ENCODE measurements around the gene TF.
"Not testable (repeated sequence)": the region's sequence is repeated elsewhere in the genome, so short reads cannot be mapped to it uniquely, and the experiment has no call there.

The TF gene

GRCh38 chr3:133745981-133746711 lies at the start of gene TF:
Gene TF (plus strand): TSS chr3:133746393. CDS start chr3:133746441, 48 bp downstream.
- in situ Hi-C loops (cut with MboI; ENCODE audit: low sequenced_read_pairs) = no loop called here

- in situ Hi-C loops (cut with MboI; ENCODE audit: low sequenced_read_pairs) = no loop called here
Observed at GRCh38 chr3:133697960-133698359, 48.2 kb upstream of the TF start.

GRCh38 chr3:133699467-133699866 lies 46.7 kb upstream of the TF start:
- in situ Hi-C loops (cut with MboI; ENCODE audit: low sequenced_read_pairs) = no loop called here

- in situ Hi-C loops (cut with MboI; ENCODE audit: low sequenced_read_pairs) = no loop called here
Observed at GRCh38 chr3:133699903-133700302, 46.3 kb upstream of the TF start.

- in situ Hi-C loops (cut with MboI; ENCODE audit: low sequenced_read_pairs) = no loop called here
Observed at GRCh38 chr3:133700351-133700750, 45.8 kb upstream of the TF start.

- in situ Hi-C loops (cut with MboI; ENCODE audit: low sequenced_read_pairs) = no loop called here
Observed at GRCh38 chr3:133701435-133702358, 44.5 kb upstream of the TF start.

GRCh38 chr3:133703915-133704314 lies 42.3 kb upstream of the TF start:
- in situ Hi-C loops (cut with MboI; ENCODE audit: low sequenced_read_pairs) = no loop called here

GRCh38 chr3:133706033-133706432 lies 40.2 kb upstream of the TF start:
- in situ Hi-C loops (cut with MboI; ENCODE audit: low sequenced_read_pairs) = no loop called here

- in situ Hi-C loops (cut with MboI; ENCODE audit: low sequenced_read_pairs) = no loop called here
Observed at GRCh38 chr3:133709139-133709750, 36.9 kb upstream of the TF start.

- in situ Hi-C loops (cut with MboI; ENCODE audit: low sequenced_read_pairs) = no loop called here
Observed at GRCh38 chr3:133711013-133711412, 35.2 kb upstream of the TF start.

- in situ Hi-C loops (cut with MboI; ENCODE audit: low sequenced_read_pairs) = no loop called here
Observed at GRCh38 chr3:133712017-133712416, 34.2 kb upstream of the TF start.

GRCh38 chr3:133713347-133713746 lies 32.8 kb upstream of the TF start:
- in situ Hi-C loops (cut with MboI; ENCODE audit: low sequenced_read_pairs) = no loop called here

- in situ Hi-C loops (cut with MboI; ENCODE audit: low sequenced_read_pairs) = no loop called here
Observed at GRCh38 chr3:133717424-133717823, 28.8 kb upstream of the TF start.

GRCh38 chr3:133722935-133723334 lies 23.3 kb upstream of the TF start:
- in situ Hi-C loops (cut with MboI; ENCODE audit: low sequenced_read_pairs) = no loop called here

GRCh38 chr3:133730993-133731392 lies 15.2 kb upstream of the TF start:
- in situ Hi-C loops (cut with MboI; ENCODE audit: low sequenced_read_pairs) = no loop called here

GRCh38 chr3:133732231-133732630 lies 14.0 kb upstream of the TF start:
- in situ Hi-C loops (cut with MboI; ENCODE audit: low sequenced_read_pairs) = not testable (repeated sequence)

- in situ Hi-C loops (cut with MboI; ENCODE audit: low sequenced_read_pairs) = no loop called here
Observed at GRCh38 chr3:133733226-133733625, 13.0 kb upstream of the TF start.

GRCh38 chr3:133734305-133734704 lies 11.9 kb upstream of the TF start:
- in situ Hi-C loops (cut with MboI; ENCODE audit: low sequenced_read_pairs) = no loop called here

GRCh38 chr3:133742351-133743091 lies 3.7 kb upstream of the TF start:
- in situ Hi-C loops (cut with MboI; ENCODE audit: low sequenced_read_pairs) = no loop called here

GRCh38 chr3:133744241-133744640 lies 2.0 kb upstream of the TF start:
- in situ Hi-C loops (cut with MboI; ENCODE audit: low sequenced_read_pairs) = no loop called here

- in situ Hi-C loops (cut with MboI; ENCODE audit: low sequenced_read_pairs) = no loop called here
Observed at GRCh38 chr3:133745108-133745507, 1.1 kb upstream of the TF start.

Measured in HL-60/S4 treated with retinoic acid at 250 ng/mL for 4 days and 3 days (cell line).